22Rv1 (cell line): ENCODE results near the gene MTNR1B.

ENCODE experiments used
- CTCF ChIP-seq: fragments of 450-650 bp; IDR thresholded peaks from 2 replicates; pipeline ENCODE4 v1.5.1; 2017; ENCODE audit warnings: mild to moderate bottlenecking
- ZFX ChIP-seq: fragments of 450-650 bp; IDR thresholded peaks from 2 replicates; pipeline ENCODE4 v1.6.1; 2017; ENCODE audit warnings: antibody characterized with exemption, borderline replicate concordance

- TF ChIP-seq CTCF (no peak), ZFX (no peak)
Measured at GRCh38 chr11:92929653-92930052, 39.8 kb upstream of the MTNR1B start.
